ENCODE results near the gene AMELY.
"Not testable (repeated sequence)": the region's sequence is repeated elsewhere in the genome, so short reads cannot be mapped to it uniquely, and the experiment has no call there.

The AMELY gene, protein sequence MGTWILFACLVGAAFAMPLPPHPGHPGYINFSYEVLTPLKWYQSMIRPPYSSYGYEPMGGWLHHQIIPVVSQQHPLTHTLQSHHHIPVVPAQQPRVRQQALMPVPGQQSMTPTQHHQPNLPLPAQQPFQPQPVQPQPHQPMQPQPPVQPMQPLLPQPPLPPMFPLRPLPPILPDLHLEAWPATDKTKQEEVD

DNA sequence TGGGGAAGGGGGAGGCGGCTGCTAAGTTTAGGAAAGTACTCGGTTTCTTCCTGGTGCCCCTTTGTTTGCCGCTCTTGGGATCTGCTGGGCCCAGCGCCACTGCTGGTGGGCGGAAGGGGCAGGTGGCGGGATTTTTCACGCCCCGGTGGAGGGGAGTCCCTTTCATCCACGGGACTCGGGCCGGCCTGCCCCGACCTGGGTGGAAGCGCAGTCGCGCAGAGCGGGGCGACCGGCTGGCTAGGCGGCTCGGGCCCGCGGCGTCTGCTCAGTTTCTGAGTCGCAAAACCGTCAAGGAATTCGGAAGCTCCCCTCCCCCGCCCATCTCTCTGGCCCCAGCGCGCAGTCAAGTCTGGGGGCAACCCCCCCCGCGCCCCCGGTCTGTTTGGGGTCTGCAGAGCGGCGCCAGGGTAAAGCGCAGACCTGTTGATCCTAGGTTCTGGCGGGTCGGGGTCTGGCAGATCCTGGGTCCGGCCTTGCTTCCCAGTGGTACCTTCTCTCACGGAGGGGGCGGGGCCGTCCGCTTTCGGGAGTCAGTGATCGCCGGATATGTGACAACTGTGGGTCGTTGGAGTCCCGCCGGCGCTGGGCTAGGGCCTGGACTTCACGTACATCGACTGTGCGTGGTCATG, at the start of gene AMELY:
Gene AMELY (minus strand): TSS at position 500 of the 629 bp plus-strand sequence. CDS start 39,144 bp downstream, outside the sequence.
- DNase-seq: no peak

DNA sequence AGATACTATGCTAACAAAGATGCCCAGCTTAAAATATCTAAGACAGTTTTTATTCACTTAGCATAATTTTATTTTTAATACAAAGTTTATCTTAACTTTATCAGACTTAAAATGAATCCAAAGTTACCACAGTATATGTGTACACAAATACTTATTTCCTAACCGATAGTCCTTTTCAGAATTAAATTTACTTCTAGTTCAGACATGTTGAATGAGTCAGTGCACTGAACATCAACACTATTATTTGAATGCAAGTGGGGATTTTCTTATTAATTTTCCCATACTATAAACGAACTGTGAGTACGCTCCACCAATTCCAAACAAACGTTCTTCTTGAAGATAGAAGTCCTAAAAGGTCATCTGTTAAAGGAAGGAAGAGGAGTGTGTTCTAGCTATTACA, 38.4 kb upstream of the AMELY start:
- DNase-seq: no peak

DNA sequence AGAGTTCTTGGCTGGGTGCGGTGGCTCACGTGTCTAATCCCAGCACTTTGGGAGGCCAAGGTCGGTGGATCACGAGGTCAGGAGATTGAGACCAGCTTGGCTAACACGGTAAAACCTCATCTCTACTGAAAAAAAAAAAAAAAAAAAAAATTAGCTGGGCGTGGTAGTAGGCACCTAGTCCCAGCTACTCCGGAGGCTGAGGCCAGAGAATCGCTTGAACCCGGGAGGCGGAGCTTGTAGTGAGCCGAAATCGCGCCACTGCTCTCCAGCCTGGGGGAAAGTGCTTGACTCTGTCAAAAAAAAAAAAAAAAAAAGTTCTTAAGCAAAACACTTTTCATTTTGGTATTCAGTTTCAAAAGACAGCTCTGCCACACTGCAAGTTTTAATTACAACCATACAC, 36.8 kb upstream of the AMELY start:
- no peak for DNase-seq

DNA sequence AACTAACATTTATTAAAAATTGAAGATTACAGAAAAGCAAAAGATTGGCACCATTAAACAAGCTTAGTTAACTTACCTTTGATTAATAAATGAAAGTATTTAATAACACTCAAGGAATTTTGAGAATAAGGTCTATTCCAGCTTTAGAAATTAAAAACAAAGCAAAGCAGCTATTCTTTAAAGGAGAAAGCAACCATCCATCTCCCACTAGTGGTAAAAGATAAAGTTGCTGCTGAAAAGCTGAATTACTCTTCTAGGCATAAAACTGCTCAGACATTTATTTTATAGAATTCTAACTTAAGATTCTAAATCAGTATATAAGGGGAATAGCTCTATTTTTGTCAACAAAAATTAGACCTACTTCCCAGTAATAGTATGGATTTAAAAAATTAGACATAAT, 36.1 kb upstream of the AMELY start:
- DNase-seq: no peak

DNA sequence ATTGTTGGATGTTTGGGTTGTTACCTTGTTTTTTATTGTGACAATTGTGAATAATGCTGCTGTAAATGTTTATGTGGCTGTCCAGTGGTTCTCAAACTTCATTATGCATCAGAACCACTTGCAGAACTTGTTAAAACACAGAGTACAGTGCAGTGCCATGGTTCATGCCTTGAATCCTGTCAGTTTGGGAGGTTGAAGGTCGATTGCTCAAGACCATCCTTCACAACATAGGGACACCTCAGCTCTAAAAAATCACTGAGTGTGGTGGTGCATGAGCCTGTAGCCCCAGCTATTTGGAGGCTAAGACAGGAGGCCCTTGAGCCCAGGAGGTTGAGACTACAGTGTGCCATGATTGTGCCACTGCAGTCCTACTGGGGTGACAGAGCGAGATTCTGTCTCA, 23.9 kb upstream of the AMELY start:
- DNase-seq: no peak

DNA sequence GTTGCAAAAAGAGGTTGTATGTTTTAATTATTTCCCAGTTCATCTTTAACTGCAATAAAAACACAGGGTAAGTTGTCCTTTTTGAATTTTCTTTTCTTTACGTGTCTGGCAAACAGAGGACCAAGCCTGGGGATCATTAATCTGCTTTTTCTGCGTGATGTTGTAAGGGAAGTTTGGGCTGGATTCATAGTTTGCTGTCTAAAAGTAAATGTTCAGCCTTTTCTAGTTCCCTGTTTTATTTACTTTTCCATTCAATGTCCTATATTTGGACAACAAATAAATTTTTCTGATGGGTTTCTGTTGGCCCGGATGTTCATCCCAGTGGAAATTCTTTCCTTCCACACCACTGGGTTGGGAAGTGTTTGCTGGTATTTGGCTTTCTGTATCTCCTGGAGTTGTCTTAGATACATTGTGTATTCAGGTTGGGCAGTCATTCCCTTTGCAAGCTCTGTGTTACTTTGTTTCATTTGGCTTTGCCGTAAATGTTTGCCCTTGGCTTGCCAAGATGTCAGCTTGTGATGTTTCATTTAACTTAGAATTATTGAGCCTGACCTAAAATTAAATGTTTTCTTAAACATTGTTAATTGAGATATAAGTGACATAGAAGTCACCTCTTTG, 20.3 kb upstream of the AMELY start:
- no peak for DNase-seq

DNA sequence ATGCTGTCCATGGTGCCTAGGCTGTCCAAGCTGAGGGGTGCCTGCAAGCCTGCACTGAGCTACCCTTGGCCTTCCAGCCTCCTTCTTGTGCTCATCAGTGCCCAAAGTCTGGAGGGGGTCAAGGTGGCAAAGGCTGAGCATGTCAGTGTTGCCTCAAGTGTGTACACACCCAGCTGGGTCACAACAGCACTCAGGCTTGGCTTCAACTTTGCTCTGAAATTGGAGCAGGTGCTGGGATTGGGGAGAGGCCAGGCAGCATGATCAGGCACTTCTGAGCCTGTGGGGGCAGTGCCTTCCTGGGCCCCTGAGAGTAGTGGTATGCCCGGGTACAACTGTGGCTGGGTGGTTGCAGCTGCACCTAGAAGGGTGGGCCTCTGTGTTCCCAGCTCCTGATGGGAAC, 17.7 kb upstream of the AMELY start:
- no peak for DNase-seq

DNA sequence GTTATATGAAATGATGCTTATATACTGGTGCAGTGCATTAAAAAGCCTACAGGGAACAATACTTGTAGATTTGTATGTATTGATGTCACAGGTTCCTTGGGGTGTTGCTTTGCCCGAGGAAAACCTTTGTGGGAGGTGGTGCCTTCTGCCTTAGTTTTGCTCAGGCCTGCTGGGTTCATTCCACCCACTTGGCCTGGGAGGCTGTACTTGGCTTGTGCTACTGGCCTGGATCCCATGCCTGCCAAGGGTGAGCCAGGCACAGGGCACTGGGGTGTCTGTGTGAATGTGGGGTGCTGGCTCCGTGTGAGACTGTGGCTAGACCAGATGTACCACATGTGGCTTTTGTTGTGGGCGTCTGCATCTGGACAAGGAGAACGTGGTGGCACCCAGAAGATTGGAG, 16.7 kb upstream of the AMELY start:
- DNase-seq: no peak

DNA sequence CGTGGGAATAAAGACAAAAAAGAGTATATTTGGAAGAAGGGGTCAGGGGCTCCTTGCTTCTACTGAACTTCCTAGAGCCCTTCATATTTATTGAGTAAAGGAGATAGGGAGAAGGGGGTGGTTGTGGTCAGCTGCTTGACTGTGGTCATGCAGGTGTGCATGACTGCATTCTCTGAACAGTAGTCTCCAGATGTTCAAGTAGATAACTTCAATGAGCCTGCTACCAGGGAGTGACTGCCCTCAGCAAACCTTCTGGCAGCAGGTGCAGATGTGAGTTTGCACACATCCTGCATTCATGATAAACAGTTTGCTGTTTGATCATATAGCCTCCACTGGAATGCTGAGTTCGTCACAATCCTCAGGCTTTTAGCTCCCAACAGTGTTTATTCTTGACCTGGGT, 9.5 kb upstream of the AMELY start:
- no peak for DNase-seq

DNA sequence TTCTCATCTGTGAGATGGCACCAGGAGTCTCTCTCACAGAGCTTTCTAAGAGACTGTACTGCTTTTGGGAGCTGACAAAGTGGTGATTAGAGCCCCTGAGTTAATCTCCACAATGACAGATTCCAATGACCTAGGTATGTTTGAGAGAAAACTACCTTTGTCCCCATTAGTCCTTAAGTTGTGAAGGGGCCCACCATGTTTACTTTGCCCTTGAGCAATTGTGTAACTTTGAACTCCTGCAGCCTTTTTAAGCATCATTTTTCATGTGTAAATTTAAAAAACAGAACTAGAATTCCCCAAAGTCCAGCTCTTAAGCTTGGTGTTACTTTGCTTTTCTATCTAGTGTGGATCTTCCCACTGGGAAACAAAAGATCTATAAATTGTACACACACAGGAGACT, 1.8 kb upstream of the AMELY start:
- DNase-seq: no peak

DNA sequence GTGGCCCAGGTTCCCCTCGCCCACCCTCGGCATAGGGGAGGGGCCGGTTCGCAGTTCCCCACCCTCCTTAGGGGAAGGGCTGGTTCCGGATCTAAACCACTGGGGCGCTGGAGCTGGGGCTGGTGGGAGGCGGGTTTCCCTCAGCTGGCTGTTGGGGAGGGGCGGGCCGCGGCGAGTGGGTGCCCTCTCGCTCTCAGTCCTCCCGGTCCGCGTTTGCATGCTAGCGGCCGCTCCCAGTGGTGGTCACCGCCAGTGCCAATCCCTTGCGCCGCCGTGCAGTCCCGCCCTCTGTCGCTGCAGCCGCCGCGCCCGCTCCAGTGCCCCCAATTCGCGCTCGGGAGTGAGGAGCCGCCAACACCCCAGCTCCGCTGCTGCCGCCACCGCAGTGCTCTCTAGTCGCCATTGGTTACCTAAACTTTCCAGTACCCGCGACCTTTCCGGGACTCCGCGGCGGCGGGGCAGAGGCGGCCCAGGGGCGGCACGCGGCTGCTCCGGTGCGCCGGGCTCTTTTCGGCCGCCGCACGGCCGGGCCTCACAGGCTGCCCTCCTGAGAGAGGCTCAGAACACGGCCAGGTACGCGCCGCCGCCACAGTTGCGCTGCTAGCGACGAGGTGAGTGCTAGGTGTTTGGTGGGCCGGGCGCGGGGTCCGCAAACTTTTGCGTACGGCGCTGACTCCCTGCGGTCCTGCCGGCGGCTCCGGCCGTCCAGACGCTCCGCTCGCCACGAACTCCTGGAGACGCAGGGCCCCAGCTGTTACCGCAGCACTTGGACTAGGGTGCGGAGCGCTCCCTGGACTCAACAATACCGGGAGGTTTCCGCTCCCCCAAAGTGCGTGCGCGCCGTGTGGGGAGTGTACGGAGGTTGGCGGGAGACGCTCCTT, 940 bp downstream of the AMELY start, which contains the start of gene TBL1Y:
Gene TBL1Y (plus strand): TSS at position 326 of the 881 bp plus-strand sequence. CDS start 114,388 bp downstream, outside the sequence.
- no peak for DNase-seq

DNA sequence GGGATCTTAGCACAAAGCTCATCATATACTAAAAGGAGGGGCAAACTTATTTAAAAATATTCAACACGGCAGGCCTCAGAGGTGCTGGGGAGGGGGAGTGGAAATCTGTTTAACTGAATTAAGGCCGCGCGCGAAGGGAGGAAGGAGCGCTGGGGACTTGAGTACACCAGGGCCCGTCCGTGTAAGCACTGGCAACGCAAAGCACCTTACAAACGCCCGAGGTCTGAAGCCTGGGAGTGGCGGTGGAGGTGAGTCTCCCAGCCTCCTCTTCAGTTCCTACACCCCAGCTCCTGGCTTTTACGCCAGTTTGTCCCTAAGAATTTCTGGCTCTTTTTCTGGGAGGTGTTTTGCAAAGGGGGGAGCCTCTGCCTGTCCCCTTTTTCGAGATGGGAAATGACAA, 1.7 kb downstream of the AMELY start:
- DNase-seq: no peak

DNA sequence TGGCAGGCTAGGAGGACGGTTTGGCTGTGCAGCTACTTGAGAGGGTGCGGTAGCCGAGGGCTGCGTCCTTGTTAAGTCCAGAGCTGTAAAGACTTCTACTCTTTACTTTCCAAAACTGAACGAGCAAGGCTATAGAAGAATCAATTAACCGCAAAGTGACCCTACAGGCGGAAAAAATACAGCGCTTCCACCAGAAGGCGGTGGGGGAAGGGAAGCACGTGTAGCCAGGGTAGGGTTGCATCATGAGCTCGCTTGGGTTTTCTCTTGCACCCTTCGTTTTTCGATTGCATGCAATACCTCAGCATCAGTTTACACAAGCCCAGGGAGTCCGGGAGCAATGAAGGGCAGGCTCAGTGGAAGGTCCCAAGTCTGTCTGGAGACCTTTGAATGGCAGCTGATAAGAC, 2.4 kb downstream of the AMELY start:
- DNase-seq: no peak

DNA sequence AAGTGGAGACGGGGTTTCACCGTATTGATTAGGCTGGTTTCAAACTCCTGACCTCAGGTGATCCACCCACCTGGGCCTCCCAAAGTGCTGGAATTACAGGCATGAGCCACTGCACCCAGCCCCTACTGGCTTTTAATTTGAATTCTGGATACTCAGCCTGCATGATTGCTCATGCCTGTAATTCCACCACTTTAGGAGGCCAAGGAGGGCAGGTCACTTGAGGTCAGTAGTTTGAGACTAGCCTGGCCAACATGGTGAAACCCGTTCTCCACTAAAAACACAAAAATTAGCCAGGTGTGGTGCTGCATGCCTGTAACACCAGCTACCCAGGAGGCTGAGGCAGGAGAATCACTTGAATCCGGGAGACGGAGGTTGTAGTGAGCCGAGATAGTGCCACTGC, 3.5 kb downstream of the AMELY start:
- not testable (repeated sequence) for DNase-seq

DNA sequence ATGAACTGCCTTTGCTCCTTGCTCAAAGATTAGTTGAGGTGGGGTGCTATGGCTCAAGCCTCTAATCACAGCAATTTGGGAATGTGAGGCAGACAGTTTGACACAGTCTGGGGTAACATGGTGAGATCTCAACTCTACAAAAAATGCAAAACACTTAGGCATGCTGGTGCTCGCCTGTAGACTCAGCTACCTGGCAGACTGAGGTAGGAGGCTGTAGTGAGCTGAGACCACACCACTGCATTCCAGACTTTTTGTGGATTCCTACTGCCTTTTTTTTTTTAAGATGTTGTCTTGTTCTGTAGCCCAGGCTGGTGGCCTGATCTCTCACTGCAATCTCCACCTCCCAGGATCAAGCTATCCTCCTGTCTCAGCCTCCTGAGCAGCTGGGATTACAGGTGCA, 4.0 kb downstream of the AMELY start:
- DNase-seq: no peak

DNA sequence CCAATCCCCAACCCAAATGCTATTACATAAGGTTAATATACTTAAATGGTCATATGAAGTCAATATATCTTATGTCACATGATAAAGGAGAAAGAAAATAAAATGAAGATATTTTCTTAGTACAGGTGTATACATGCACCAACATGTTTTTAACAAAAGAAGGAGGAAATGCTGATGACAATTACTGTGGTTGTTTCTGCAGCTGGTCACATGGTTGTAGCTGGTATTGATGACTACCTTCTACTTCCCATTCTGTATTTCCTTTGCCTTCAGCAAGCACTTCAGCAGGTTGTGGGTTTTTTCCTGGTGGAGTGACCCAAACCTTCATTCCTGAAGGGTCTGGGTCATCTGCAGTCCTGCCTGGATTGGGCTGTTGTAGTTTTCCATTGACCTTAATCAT, 9.4 kb downstream of the AMELY start:
- DNase-seq: not testable (repeated sequence)

DNA sequence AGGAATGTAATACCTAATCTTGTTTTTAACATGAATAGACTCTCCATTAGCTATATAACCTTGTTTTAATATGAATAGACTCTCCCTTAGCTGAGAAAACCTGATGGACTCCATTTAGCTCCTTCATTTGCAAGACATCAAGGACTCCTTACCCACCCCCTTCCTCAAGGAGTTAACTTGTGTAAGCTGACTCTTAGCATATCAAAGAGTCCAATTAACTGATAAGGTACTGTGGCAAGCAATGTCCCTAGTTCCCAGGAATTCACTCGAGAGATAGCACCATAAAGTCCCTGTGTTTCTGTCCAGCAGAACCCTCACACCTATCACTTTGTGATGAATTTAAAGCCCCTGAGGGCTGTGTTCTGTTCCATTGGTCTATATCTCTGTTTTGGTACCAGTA, 16.3 kb downstream of the AMELY start:
- no peak for DNase-seq

DNA sequence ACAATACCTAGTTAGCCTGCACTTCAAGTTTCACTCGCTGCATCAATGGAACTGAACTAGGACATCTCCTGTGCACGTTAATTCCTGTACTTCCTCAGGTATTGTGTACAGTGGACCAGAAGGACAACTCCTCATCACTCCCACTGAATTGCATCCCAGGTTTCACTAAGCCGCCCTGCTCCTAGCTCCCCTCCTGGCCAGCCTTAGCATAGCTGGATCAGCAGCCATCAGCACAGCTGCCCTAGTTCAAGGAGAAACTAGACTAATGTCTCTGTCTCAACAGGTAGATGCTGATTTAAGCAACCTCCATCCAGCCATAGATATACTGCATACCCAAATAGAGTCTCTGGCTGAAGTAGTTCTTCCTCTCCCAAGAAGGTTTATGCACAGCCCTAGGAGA, 17.1 kb downstream of the AMELY start:
- DNase-seq: no peak

DNA sequence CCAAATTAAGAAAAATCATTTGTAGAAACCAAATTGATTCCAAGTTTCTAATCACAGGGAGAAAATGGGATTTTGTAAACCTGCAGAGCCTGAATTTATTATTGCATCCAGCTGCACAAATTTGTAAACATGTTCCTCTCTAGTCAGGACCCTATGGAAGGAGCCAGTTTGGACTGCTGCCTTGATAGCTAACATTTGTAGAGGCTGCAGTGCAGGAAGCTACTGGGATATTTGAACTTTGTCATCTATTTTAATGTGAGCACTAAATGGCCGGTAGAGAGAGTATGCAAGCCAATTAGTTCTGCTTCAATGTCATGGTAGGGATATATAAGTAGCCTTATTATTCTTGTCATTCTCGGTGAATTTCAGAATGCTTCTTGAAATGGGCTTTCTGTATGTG, 62.2 kb downstream of the AMELY start:
- DNase-seq: no peak

DNA sequence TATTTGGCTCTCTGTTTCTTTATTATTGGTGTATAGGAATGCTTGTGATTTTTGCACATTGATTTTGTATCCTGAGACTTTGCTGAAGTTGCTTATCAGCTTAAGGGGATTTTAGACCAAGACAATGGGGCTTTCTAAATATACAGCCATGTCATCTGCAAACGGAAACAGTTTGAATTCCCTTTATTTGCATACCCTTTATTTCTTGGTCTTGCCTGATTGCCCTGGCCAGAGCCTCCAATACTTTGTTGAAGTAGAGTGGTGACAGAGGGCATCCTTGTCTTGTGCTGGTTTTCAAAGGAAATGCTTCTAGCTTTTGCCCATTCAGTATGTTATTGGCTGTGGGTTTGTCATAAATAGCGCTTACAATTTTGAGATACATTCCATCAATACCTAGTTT, 68.9 kb downstream of the AMELY start:
- DNase-seq: not testable (repeated sequence)
